Smooth muscle cell of trachea (primary cell): ENCODE measurements around the gene STAT5A. TPM values are rescaled to one million over a fixed set of nuclear protein-coding genes. Genes with fewer than 3 reads are reported as not detected.

Source experiments
- total RNA-seq: library from RNA; depleted of rRNA; stranded (reverse); fragments of >200 nt; gene quantifications from 2 replicates; pipeline ENCODE4 v1.2.1, GENCODE V29; 2014

Gene STAT5A
- total RNA-seq: 23.0 and 67.6 TPM in 2 replicates

DNA sequence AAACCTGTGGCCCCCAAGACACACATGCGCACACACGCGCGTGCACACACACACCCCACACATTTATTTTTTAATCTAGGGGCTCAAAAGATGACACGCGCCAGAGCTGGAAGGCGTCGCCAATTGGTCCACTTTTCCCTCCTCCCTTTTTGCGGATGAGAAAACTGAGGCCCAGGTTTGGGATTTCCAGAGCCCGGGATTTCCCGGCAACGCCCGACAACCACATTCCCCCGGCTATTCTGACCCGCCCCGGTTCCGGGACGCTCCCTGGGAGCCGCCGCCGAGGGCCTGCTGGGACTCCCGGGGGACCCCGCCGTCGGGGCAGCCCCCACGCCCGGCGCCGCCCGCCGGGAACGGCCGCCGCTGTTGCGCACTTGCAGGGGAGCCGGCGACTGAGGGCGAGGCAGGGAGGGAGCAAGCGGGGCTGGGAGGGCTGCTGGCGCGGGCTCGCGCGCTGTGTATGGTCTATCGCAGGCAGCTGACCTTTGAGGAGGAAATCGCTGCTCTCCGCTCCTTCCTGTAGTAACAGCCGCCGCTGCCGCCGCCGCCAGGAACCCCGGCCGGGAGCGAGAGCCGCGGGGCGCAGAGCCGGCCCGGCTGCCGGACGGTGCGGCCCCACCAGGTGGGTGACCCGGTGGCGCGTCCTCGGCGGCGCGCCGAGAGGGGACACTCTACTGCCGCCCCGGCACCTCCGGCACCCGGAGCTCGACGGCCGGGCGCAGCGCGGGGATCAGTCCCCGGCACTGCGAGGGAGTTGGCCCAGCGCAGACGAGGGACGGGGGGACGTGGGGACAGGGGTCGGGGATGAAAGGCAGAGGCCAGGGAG, at the start of gene STAT5A:
STAT5A (plus strand) TSS at position 522 of the 826 bp plus-strand sequence. CDS start 914 bp downstream, outside the sequence.

DNA sequence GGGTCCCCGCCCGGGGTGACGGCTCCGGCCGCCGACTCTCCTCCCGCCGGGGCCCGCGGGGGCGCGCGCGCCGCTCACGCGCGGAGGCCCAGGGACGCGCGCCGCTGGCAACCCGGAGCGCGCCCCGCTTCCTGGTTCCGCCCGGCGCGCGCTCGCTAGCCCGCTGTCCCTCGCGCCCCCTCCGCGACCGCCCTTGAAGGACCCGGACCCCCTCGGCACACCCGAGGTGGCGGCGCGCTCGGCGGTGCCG, 12.0 kb upstream of the STAT5A start, which contains the start of gene STAT5B:
STAT5B (minus strand) TSS at position 33 of the 250 bp plus-strand sequence. CDS start 44,264 bp downstream, outside the sequence.

Other genes with a start within 250 kb of the STAT5A start
- gene C17orf113, start 237.9 kb upstream of the STAT5A start, total RNA-seq: 0.15 and 0.17 TPM in 2 replicates
- not detected in 2 replicates for gene ZNF385C, start 190.0 kb upstream of the STAT5A start, total RNA-seq
- gene DHX58, start 175.8 kb upstream of the STAT5A start, total RNA-seq: 17.2 and 25.6 TPM in 2 replicates
- 7.0 and 10.8 TPM in 2 replicates for gene KAT2A, start 167.1 kb upstream of the STAT5A start, total RNA-seq
- not detected in 2 replicates for gene HSPB9, start 165.7 kb upstream of the STAT5A start, total RNA-seq
- gene RAB5C, start 133.5 kb upstream of the STAT5A start, total RNA-seq: 82.9 and 87.3 TPM in 2 replicates
- under 0.01 TPM in 1 of 2 replicates, not detected in the other for gene KCNH4, start 107.4 kb upstream of the STAT5A start, total RNA-seq
- not detected in 2 replicates for gene HCRT, start 103.0 kb upstream of the STAT5A start, total RNA-seq
- gene GHDC, start 94.0 kb upstream of the STAT5A start, total RNA-seq: 16.1 and 30.3 TPM in 2 replicates
- 25.2 and 31.6 TPM in 2 replicates for gene STAT5B, start 12.1 kb upstream of the STAT5A start, total RNA-seq
- 87.0 and 146 TPM in 2 replicates for gene STAT3, start 99.9 kb downstream of the STAT5A start, total RNA-seq
- gene CAVIN1, start 134.8 kb downstream of the STAT5A start, total RNA-seq: 586 and 703 TPM in 2 replicates
- 55.3 and 73.6 TPM in 2 replicates for gene ATP6V0A1, start 170.4 kb downstream of the STAT5A start, total RNA-seq
- gene NAGLU, start 247.7 kb downstream of the STAT5A start, total RNA-seq: 60.9 and 61.7 TPM in 2 replicates